Fibroblast of lung (primary cell): ENCODE results near the gene ANKRD13D. TPM values are rescaled to one million over a fixed set of nuclear protein-coding genes. Genes with fewer than 3 reads are reported as not detected.

Experiments used
- DNase-seq, 2 donors: peaks; one replicate each; pipeline versions ENCODE4 v3.0.0 to v3.0.0-alpha.2; 2010; ENCODE audit warnings: low read depth in 2 of 2
- H2AFZ ChIP-seq: 2 replicates; pipeline ENCODE4 v1.5.1; 2012; ENCODE audit warnings: low read length, control low read depth, inconsistent platforms
- H3K27ac ChIP-seq: 2 replicates; pipeline ENCODE4 v1.5.1; 2011; ENCODE audit warnings: low read length, control low read depth; ENCODE audit not compliant: insufficient read depth
- H3K27me3 ChIP-seq: 2 replicates; pipeline ENCODE4 v1.5.1; 2011; ENCODE audit warnings: mild to moderate bottlenecking, low read length; ENCODE audit not compliant: control insufficient read depth, insufficient read depth
- H3K36me3 ChIP-seq: 2 replicates; pipeline ENCODE4 v1.5.1; 2011; ENCODE audit warnings: low read length; ENCODE audit not compliant: control insufficient read depth, insufficient read depth
- H3K4me1 ChIP-seq: 2 replicates; pipeline ENCODE4 v1.5.1; 2011; ENCODE audit warnings: low read length; ENCODE audit not compliant: control insufficient read depth, insufficient read depth; ENCODE audit errors: extremely low read depth
- H3K4me2 ChIP-seq: 2 replicates; pipeline ENCODE4 v1.5.1; 2011; ENCODE audit warnings: low read length, control low read depth; ENCODE audit not compliant: insufficient read depth; ENCODE audit errors: extremely low read depth
- H3K4me3 ChIP-seq, 4 experiments: fragments of 200-600 bp in 1 of 4; sonication (generic) in 1 of 4; replicated peaks in 1 of 4; 2 replicates each; pipeline ENCODE4 v1.5.1; 2011 to 2016; ENCODE audit warnings: low read length in 4 of 4, low read depth in 3 of 4, mild to moderate bottlenecking in 3 of 4, control low read depth in 2 of 4, inconsistent platforms in 1 of 4, mixed read lengths in 1 of 4; ENCODE audit not compliant: insufficient read depth in 1 of 4; ENCODE audit errors: control extremely low read depth in 1 of 4
- H3K79me2 ChIP-seq: 2 replicates; pipeline ENCODE4 v1.5.1; 2012; ENCODE audit warnings: mild to moderate bottlenecking, low read length, inconsistent platforms; ENCODE audit not compliant: control insufficient read depth, insufficient read depth
- H3K9ac ChIP-seq: 2 replicates; pipeline ENCODE4 v1.5.1; 2011; ENCODE audit warnings: mild to moderate bottlenecking, low read length, control low read depth; ENCODE audit not compliant: insufficient read depth
- H3K9me3 ChIP-seq: 2 replicates; pipeline ENCODE4 v1.5.1; 2012; ENCODE audit warnings: low read depth, low read length; ENCODE audit not compliant: control insufficient read depth, insufficient read depth
- H4K20me1 ChIP-seq: 2 replicates; pipeline ENCODE4 v1.5.1; 2011; ENCODE audit warnings: low read length; ENCODE audit not compliant: control insufficient read depth, insufficient read depth; ENCODE audit errors: extremely low read depth
- CTCF ChIP-seq, 2 donors: IDR thresholded peaks in 1 of 2; conservative IDR thresholded peaks in 1 of 2; 1 replicate in 1 of 2; 2 replicates in 1 of 2; pipeline ENCODE4 v1.5.1; 2011 to 2012; ENCODE audit warnings: low read length in 2 of 2, control low read depth in 1 of 2, inconsistent platforms in 1 of 2, low read depth in 1 of 2, mild to moderate bottlenecking in 1 of 2
- EZH2 ChIP-seq: IDR thresholded peaks from 2 replicates; pipeline ENCODE4 v1.5.1; 2012; ENCODE audit warnings: low read length, control low read depth, mild to moderate bottlenecking; ENCODE audit errors: missing control alignments
- polyA plus RNA-seq, 2 donors: library from polyadenylated mRNA; depleted of rRNA in 1 of 2; stranded (reverse) in 1 of 2; unstranded in 1 of 2; fragments of >200 nt; gene quantifications; 2 replicates each; pipeline ENCODE4 v1.2.1, GENCODE V29; 2011 to 2012; ENCODE audit warnings: missing spikeins in 1 of 2
- total RNA-seq: library from RNA; depleted of rRNA; stranded (reverse); fragments of >200 nt; gene quantifications from 2 replicates; pipeline ENCODE4 v1.2.1, GENCODE V29; 2014

Gene ANKRD13D
- total and polyA plus RNA-seq, 2 donors (not counting 1 experiment from before 2014, with no cell fraction given) = 11.5 to 45.4 TPM

- TF ChIP-seq CTCF (conservative IDR thresholded peaks at IDR 0.05 in 1 of 2, IDR thresholded peaks at IDR 0.05 in 1 of 2; ENCODE audit: low read depth in 1 of 2, low read length in 2 of 2) = no peak
- TF ChIP-seq EZH2 = no peak
- H3K36me3 ChIP-seq = peaks cover 32% of the 10 kb centered on the region
These were observed 9.3 kb upstream of the ANKRD13D start for GRCh38 chr11:67279589-67280340.

GRCh38 chr11:67280341-67280787 is 8.7 kb upstream of the ANKRD13D start:
- peaks cover 34% of the 10 kb centered on the region for H3K36me3 ChIP-seq
- no peaks in the 10 kb centered on the region for H3K9me3 ChIP-seq
- H4K20me1 ChIP-seq = no peaks in the 10 kb centered on the region
- H3K4me3 ChIP-seq = no peak overlapping the region
- H2AFZ ChIP-seq = no peak overlapping the region
- no peaks in the 10 kb centered on the region for H3K27me3 ChIP-seq
- H3K79me2 ChIP-seq = peaks cover 12% of the 10 kb centered on the region
- H3K4me1 ChIP-seq = peaks cover 15% of the 10 kb centered on the region
- no peak overlapping the region for H3K4me2 ChIP-seq
- no peak overlapping the region for H3K9ac ChIP-seq
- DNase-seq = no peak
- no peak overlapping the region for H3K27ac ChIP-seq
- TF ChIP-seq CTCF (conservative IDR thresholded peaks at IDR 0.05 in 1 of 2, IDR thresholded peaks at IDR 0.05 in 1 of 2; ENCODE audit: low read depth in 1 of 2, low read length in 2 of 2) (no peak), EZH2 (no peak)

More at GRCh38 chr11:67279589-67280340, 9.3 kb upstream of the ANKRD13D start:
- H3K4me1 ChIP-seq = peaks cover 15% of the 10 kb centered on the region
- H4K20me1 ChIP-seq = no peaks in the 10 kb centered on the region
- no peaks in the 10 kb centered on the region for H3K27me3 ChIP-seq
- H3K4me2 ChIP-seq = no peak overlapping the region
- H2AFZ ChIP-seq = no peak overlapping the region
- H3K4me3 ChIP-seq = no peak overlapping the region
- H3K9me3 ChIP-seq = no peaks in the 10 kb centered on the region
- no peak for DNase-seq
- peaks cover 18% of the 10 kb centered on the region for H3K79me2 ChIP-seq
- no peak overlapping the region for H3K9ac ChIP-seq
- H3K27ac ChIP-seq = no peak overlapping the region

- TF ChIP-seq EZH2 = no peak
- no peak for TF ChIP-seq CTCF (conservative IDR thresholded peaks at IDR 0.05 in 1 of 2, IDR thresholded peaks at IDR 0.05 in 1 of 2; ENCODE audit: low read depth in 1 of 2, low read length in 2 of 2)
- Histone ChIP-seq H3K9me3 (no peaks in the 10 kb centered on the region), H3K36me3 (peaks cover 37% of the 10 kb centered on the region), H3K79me2 (peaks cover 6% of the 10 kb centered on the region), H3K9ac (no peak overlapping the region), H3K27me3 (no peaks in the 10 kb centered on the region), H3K4me3 (no peak overlapping the region), H3K4me2 (no peak overlapping the region), H3K4me1 (peaks cover 15% of the 10 kb centered on the region), H3K27ac (no peak overlapping the region), H4K20me1 (no peaks in the 10 kb centered on the region), H2AFZ (no peak overlapping the region)
- no peak for DNase-seq
These were observed 8.1 kb upstream of the ANKRD13D start for GRCh38 chr11:67280788-67281551.
